Hepatocyte (in vitro differentiated cells): Measurements from ENCODE around the gene GLT6D1. TPM values are rescaled to one million over a fixed set of nuclear protein-coding genes. Genes with fewer than 3 reads are reported as not detected.

Source experiments
- DNase-seq: peaks from one replicate; pipeline ENCODE4 v3.0.0-alpha.2; 2016; ENCODE audit warnings: low spot score
- H2AFZ ChIP-seq: fragments of 200-600 bp; sonication (generic); 2 replicates; pipeline ENCODE4 v1.6.0; 2016; ENCODE audit warnings: antibody characterized with exemption, mild to moderate bottlenecking
- H3K27ac ChIP-seq: fragments of 200-600 bp; sonication (generic); 2 replicates; pipeline ENCODE4 v1.5.1; 2016; ENCODE audit warnings: mild to moderate bottlenecking
- H3K27me3 ChIP-seq: fragments of 200-600 bp; sonication (generic); 2 replicates; pipeline ENCODE4 v1.6.1; 2016
- H3K36me3 ChIP-seq: fragments of 200-600 bp; sonication (generic); replicated peaks from 2 replicates; pipeline ENCODE4 v1.5.1; 2016; ENCODE audit warnings: low read depth; ENCODE audit not compliant: insufficient read depth
- H3K4me1 ChIP-seq: fragments of 200-600 bp; sonication (generic); 2 replicates; pipeline ENCODE4 v1.5.1; 2016; ENCODE audit warnings: mild to moderate bottlenecking, moderate library complexity; ENCODE audit not compliant: insufficient read depth
- H3K4me2 ChIP-seq: fragments of 200-600 bp; sonication (generic); 2 replicates; pipeline ENCODE4 v1.6.0; 2016
- H3K4me3 ChIP-seq: fragments of 200-600 bp; sonication (generic); 2 replicates; pipeline ENCODE4 v1.5.1; 2016; ENCODE audit warnings: mild to moderate bottlenecking
- H3K79me2 ChIP-seq: fragments of 200-600 bp; sonication (generic); 2 replicates; pipeline ENCODE4 v1.6.0; 2017; ENCODE audit warnings: mild to moderate bottlenecking
- H3K9me2 ChIP-seq: fragments of 200-600 bp; sonication (generic); replicated peaks from 2 replicates; pipeline ENCODE4 v1.6.0; 2017; ENCODE audit warnings: mild to moderate bottlenecking; ENCODE audit not compliant: insufficient read depth
- H3K9me3 ChIP-seq: fragments of 200-600 bp; sonication (generic); 2 replicates; pipeline ENCODE4 v1.5.1; 2016; ENCODE audit warnings: low read depth, mild to moderate bottlenecking
- H4K20me1 ChIP-seq: fragments of 200-600 bp; sonication (generic); 2 replicates; pipeline ENCODE4 v1.6.0; 2016; ENCODE audit warnings: mild to moderate bottlenecking; ENCODE audit not compliant: insufficient read depth, poor library complexity, severe bottlenecking
- CTCF ChIP-seq: fragments of 200-600 bp; sonication (generic); IDR thresholded peaks from 2 replicates; pipeline ENCODE4 v1.5.1; 2016; ENCODE audit warnings: antibody characterized with exemption, mild to moderate bottlenecking; ENCODE audit not compliant: poor library complexity
- EZH2 ChIP-seq: fragments of 200-600 bp; sonication (generic); IDR thresholded peaks from 2 replicates; pipeline ENCODE4 v1.6.1; 2016; ENCODE audit warnings: antibody characterized with exemption, mild to moderate bottlenecking, borderline replicate concordance
- EZH2phosphoT487 ChIP-seq: fragments of 200-600 bp; sonication (generic); IDR thresholded peaks from one replicate; pipeline ENCODE4 v1.6.1; 2018; ENCODE audit warnings: antibody characterized with exemption, mild to moderate bottlenecking, low read depth, moderate library complexity; ENCODE audit not compliant: unreplicated experiment, severe bottlenecking
- WGBS: methylation state at CpG from one replicate; pipeline ENCODE4 v1.1.6; 2016; ENCODE audit warnings: low lambda C conversion rate; ENCODE audit errors: missing lambda C conversion rate; 5-methylcytosine and 5-hydroxymethylcytosine counted together
- polyA plus RNA-seq: library from polyadenylated mRNA; unstranded; fragments of >200 nt; fragmentation: Nextera tagmentation; extraction: Ambion mirVana; gene quantifications from 2 replicates; pipeline ENCODE4 v1.2.1, GENCODE V29; 2016
- total RNA-seq: library from RNA; depleted of rRNA; stranded (reverse); fragments of >200 nt; gene quantifications from 2 replicates; pipeline ENCODE4 v1.2.3, GENCODE V29; 2014

GLT6D1 gene
- total and polyA plus RNA-seq, 2 experiments from 2014 or later = 0.20 TPM; not detected in 1

- Histone ChIP-seq H3K4me2 (no peak overlapping the region), H3K27ac (no peak overlapping the region), H3K4me3 (no peak overlapping the region), H3K9me2 (no peaks in the 10 kb centered on the region), H4K20me1 (no peaks in the 10 kb centered on the region), H3K36me3 (no peaks in the 10 kb centered on the region), H3K27me3 (no peaks in the 10 kb centered on the region), H3K9me3 (no peaks in the 10 kb centered on the region), H3K4me1 (no peaks in the 10 kb centered on the region), H2AFZ (no peak overlapping the region), H3K79me2 (no peaks in the 10 kb centered on the region)
- TF ChIP-seq EZH2phosphoT487 = no peak
- no peak for TF ChIP-seq EZH2
- no peak for TF ChIP-seq CTCF
- WGBS = 85% methylated on average over 23 of the region's 25 CpGs
- peak; percentile 3 for DNase-seq
Measured at GRCh38 chr9:135607401-135608293, 31.7 kb downstream of the GLT6D1 start.

- Histone ChIP-seq H3K27ac (no peak overlapping the region), H2AFZ (no peak overlapping the region), H3K4me2 (no peak overlapping the region), H4K20me1 (no peaks in the 10 kb centered on the region), H3K9me3 (no peaks in the 10 kb centered on the region), H3K4me1 (no peaks in the 10 kb centered on the region), H3K4me3 (no peak overlapping the region), H3K27me3 (no peaks in the 10 kb centered on the region), H3K79me2 (no peaks in the 10 kb centered on the region), H3K36me3 (no peaks in the 10 kb centered on the region), H3K9me2 (no peaks in the 10 kb centered on the region)
- no peak for DNase-seq
- no peak for TF ChIP-seq EZH2phosphoT487
- TF ChIP-seq EZH2 = no peak
- no peak for TF ChIP-seq CTCF
- 92% methylated on average over 11 of the region's 11 CpGs for WGBS
Measured at GRCh38 chr9:135606885-135607259, 32.5 kb downstream of the GLT6D1 start.

- H3K9me3 ChIP-seq = no peaks in the 10 kb centered on the region
- TF ChIP-seq EZH2phosphoT487 (no peak), EZH2 (no peak), CTCF (no peak)
- H3K79me2 ChIP-seq = no peaks in the 10 kb centered on the region
- H3K4me2 ChIP-seq = no peak overlapping the region
- no peak overlapping the region for H2AFZ ChIP-seq
- H3K4me1 ChIP-seq = no peaks in the 10 kb centered on the region
- H3K27me3 ChIP-seq = no peaks in the 10 kb centered on the region
- no peak overlapping the region for H3K4me3 ChIP-seq
- WGBS = 84% methylated on average over 14 of the region's 14 CpGs
- no peaks in the 10 kb centered on the region for H3K36me3 ChIP-seq
- no peak overlapping the region for H3K27ac ChIP-seq
- no peak for DNase-seq
- H3K9me2 ChIP-seq = no peaks in the 10 kb centered on the region
- no peaks in the 10 kb centered on the region for H4K20me1 ChIP-seq
Measured at GRCh38 chr9:135605238-135605781, 34.0 kb downstream of the GLT6D1 start.
